Measurements from ENCODE around the gene ALG3. TPM values are rescaled to one million over a fixed set of nuclear protein-coding genes. Genes with fewer than 3 reads are reported as not detected.

ALG3 gene
- total RNA-seq, 1 donor from 2014 or later: 28.9 TPM

DNA sequence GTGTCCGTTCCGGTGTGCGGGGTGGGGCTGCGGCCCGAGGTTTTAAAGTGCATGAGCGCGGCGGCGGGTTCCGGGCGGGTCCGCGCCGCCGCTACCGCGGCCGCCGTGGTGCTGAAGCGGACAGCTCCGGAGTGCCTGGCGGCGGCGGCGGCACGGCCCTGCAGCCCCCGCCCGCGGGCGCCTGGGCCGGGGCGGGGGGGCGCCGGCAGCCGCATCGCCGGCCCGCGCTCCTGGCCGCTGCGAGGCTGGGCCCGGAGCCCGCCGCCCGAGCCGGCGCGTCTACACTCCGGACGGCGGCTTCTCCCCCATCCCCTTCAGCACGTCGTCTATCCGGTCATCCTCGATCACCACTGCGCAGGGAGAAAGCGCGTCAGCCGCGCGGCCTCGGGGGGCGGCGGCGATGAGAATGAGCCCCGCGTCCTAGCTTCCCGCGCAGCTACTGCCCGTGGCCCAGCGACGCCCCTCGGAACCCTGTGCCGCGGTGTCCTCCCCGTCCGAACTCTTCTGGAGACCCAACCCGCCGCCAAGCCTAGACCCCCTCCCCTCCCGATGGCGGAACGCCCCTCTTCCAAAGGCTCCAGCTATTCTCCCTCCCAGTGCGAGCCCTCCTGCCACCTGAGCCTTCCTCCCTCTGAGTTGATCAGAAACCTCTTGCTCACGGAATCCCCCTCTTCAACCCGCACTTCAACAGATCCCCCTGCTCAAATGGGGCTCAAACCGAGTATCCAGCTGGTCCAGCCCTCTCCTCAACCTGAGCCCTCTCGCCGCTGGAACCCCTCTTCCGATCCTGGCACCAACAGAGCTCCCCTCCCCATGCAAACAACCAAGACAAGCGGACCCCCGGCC lies 11.3 kb upstream of the ALG3 start:
- ATAC-seq: peak; percentile 39

DNA sequence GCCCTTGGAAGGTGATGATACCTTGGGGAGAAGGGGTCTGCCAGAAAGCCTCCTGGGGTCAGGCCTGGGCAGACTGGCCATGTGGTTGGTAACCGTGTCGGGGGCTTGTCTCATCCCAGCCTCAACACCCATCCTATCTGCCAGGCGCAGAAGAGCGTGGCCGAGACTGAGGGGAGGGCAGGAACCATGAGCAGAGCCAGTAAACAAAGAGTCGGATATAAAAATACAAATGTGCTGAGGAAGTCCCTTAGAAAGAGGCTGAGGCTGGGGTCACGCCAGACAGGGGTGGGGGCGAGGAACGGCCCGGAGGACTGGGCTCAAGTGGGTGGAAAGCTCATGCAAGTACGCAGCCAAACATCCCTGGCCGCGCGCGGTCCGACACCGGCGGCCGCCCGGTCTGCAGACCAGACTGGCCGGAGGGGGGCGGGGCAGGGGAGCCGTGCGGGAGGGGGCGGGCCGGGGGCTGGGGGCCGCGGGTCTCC lies 10.7 kb upstream of the ALG3 start:
- no peak for ATAC-seq

DNA sequence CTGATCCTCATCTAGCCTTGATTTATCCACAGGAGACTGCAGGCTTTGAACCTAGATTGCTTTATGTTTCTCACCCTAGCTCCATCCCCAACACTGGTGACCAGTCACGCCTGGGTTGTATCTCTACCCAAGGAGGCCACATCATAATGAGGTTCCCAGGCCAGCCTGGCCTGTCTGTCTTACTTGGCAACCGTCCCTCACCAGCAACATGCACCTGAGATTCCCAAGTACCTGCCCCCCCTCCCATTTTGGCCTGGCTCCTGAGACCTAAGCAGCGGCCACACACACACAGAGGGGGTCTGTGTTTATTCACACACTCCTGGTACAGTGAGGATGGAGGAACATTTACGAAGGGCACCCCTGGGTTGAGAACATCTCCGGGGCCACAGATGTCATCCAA lies 10.2 kb upstream of the ALG3 start:
- no peak for ATAC-seq

GRCh38 chr3:184257083-184257915 lies 8.5 kb upstream of the ALG3 start:
- ATAC-seq: no peak

- ATAC-seq: peak; percentile 77
Measured at GRCh38 chr3:184255291-184256039, 6.7 kb upstream of the ALG3 start.

- ATAC-seq: peak; percentile 86
Measured at GRCh38 chr3:184250167-184250828, 1.5 kb upstream of the ALG3 start.

DNA sequence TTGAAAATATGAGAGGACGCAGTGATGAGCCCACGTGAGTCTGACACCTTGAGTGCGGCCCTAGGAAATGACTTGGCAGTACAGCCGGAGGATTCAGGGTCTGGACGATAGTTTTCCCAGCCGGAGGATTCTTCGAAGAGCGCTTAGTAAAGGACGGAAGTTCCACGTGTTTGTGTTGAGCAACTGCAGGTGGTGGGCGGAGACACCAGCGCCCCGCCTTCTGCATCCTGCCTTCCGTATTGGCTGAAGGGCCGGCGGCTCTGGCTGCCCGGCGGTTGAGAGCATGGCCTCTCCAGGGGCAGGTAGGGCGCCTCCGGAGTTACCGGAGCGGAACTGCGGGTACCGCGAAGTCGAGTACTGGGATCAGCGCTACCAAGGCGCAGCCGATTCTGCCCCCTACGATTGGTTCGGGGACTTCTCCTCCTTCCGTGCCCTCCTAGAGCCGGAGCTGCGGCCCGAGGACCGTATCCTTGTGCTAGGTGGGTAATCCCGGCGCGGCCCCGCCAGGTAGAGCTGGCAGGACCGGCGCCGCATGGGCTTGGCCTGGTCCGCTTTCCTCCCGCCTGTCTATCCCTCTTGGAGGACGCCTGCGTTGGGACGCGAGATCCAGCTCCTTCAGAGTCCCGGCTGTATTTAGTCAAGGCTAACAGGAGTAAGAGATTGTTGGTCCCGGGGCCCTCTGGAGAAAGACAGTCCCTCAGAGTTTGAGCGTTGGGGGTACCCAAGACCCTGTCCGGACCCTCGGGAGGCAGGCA lies 827 bp upstream of the ALG3 start, which contains the start of gene EEF1AKMT4:
Gene EEF1AKMT4, plus strand, starts transcription at position 261 of the 755 bp plus-strand sequence. Its CDS starts 23 bp downstream, at position 284.
- peak; percentile 97 for ATAC-seq

DNA sequence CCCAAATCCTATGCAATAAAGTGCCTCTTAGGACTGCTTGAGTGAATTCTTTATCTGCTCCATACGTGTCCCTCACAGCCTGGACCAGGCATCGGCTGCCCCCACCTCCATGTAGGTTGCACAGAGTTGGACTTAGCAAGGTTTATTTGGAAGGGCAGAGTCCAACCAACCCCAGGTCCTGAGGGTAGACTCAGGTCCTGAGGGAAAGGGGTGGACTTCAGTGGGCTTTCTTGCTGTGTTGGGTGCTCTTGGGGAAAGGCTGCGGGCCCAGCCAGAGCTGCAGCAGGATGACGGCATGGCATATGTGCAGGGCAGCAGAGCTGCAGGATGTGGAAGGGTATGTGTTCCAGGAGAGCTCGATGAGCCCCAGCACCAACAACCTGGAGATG lies 6.5 kb downstream of the ALG3 start:
- no peak for ATAC-seq

DNA sequence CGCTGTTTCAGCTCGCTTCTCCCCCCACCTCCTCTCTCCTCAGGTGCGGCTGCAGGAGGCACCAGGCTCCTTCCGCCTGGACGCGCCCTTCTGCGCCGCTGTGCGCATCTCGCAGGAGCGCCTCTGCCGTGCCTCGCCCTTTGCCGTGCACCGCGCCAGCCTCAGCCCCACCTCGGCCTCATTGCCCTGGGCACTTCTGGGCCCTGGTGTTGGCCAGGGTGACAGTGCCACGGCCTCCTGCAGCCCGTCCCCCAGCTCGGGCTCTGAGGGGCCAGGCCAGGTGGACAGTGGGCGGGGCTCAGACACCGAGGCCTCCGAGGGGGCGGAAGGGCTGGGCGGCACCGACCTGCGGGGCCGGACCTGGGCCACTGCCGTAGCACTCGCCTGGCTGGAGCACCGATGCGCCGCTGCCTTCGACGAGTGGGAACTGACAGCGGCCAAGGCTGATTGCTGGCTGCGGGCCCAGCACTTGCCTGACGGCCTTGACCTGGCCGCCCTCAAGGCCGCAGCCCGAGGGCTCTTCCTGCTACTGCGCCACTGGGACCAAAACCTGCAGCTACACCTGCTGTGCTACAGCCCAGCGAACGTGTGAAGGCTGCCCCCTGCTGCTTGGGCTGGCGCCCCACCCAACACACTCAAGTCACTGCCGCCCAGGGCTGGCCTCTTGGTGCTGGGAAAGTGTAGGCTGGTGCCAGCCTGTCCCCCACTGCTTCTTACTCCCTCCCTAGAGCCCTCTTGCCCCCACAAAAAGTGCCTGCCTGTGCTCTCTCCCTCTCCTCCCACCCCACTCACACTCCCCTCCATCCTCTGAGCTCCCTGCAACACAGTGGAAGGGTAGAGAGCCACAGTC lies 7.1 kb downstream of the ALG3 start:
- ATAC-seq: peak; percentile 87

DNA sequence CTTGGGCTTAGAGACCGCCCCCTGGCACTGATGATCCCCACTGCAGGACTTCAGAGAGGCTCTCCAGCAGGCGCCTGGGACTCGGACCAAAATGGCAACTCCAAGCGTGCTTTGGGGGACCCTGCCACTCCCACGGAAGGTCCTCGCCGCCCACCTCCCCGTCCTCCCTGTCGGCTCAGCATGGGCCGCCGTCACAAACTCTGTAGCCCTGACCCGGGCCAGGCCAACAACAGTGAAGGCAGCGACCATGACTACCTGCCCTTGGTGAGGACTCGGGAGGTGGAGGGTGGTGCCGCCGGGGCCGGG lies 7.7 kb downstream of the ALG3 start:
- no peak for ATAC-seq

- ATAC-seq: no peak
Measured at GRCh38 chr3:184240384-184241140, 8.2 kb downstream of the ALG3 start.

DNA sequence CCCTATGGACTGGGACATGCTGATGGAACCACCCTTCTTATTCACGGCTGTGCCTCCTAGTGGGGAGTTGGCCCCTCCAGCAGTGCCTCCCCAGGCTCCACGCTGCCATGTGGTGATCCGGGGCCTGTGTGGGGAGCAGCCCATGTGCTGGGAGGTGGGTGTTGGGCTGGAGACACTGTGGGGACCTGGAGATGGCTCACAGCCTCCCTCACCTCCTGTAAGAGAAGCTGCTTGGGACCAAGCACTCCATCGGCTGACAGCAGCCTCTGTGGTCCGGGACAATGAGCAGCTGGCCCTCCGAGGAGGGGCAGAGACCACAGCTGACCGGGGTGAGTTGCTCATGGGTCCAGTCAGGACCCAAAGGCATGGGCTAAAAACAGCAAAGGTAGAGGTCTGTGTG lies 9.1 kb downstream of the ALG3 start:
- ATAC-seq: no peak

DNA sequence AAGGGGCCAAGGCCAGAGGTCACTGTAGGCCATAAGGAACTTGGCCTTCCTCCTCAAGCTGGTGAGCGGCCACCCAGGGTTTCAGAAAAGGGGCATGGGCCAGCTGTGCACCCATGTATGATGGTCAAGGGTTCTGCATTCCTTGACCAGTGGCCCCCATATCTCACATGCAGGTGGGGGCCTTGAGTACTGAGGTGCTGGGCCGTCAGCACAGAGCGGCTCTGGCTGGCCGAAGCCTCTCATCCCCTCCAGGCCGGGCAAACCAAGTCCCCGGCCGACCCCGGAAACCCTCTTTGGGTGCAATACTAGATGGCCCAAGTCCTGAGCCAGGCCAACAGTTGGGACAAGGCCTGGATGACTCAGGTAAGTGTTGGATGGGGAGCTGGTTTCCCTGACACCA lies 9.5 kb downstream of the ALG3 start:
- ATAC-seq: no peak

GRCh38 chr3:184238246-184238818 lies 10.4 kb downstream of the ALG3 start:
- no peak for ATAC-seq

DNA sequence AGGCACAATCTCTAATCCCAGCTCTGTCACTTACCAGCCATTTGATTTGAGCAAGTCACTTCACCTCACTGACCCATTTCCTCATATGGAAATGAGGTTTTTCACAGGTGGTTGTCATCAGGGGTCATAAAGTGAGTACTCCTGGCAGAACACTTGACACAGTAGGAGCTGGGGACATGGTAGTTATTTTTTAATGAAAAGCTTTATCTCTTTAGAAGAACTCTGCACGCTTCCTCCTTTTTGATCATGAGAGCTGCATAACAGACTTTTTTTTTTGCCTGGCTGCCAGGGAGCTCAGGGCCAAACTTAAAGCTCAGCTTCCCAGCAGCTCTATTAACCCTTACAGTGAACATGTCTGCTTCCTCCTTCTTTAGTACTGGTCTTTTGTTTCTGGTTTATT lies 11.0 kb downstream of the ALG3 start:
- ATAC-seq: no peak

- no peak for ATAC-seq
Measured at GRCh38 chr3:184237211-184237610, 11.6 kb downstream of the ALG3 start.

- ATAC-seq: no peak
Measured at GRCh38 chr3:184236636-184237035, 12.1 kb downstream of the ALG3 start.

GRCh38 chr3:184236033-184236410 lies 12.7 kb downstream of the ALG3 start:
- ATAC-seq: no peak

GRCh38 chr3:184235381-184236032 lies 13.3 kb downstream of the ALG3 start:
- no peak for ATAC-seq
